ENCODE results near the gene BCL6B. TPM values are rescaled to one million over a fixed set of nuclear protein-coding genes. Genes with fewer than 3 reads are reported as not detected.

BCL6B gene
- total and polyA plus RNA-seq, 10 of the 15 experiments (the other 5 are each of a cell fraction or from before 2014, with no cell fraction given): 0.06 to 0.85 (median 0.11) TPM; not detected in 1

GRCh38 chr17:7014995-7015958 is 7.6 kb upstream of the BCL6B start (continued):
- TF ChIP-seq NKRF (conservative IDR thresholded peaks at IDR 0.05) (peak; percentile 66; the same call in 1 of the 2 replicates), ATF3 (IDR thresholded peaks at IDR 0.05; ENCODE audit: borderline replicate concordance, extremely low read depth, low read depth, low read length) (no peak), TCF12 (IDR thresholded peaks at IDR 0.05; ENCODE audit: low read depth, low read length) (peak; percentile 3; the same call in 1 of the 2 replicates), CBFB (IDR thresholded peaks at IDR 0.05; ENCODE audit: low read depth) (peak; percentile 84), SMAD1 (IDR thresholded peaks at IDR 0.05; ENCODE audit: low read depth, partially characterized antibody) (peak; percentile 22), ESRRA (IDR thresholded peaks at IDR 0.05; ENCODE audit: low read length) (no peak), SIN3A (IDR thresholded peaks at IDR 0.05; ENCODE audit: low read depth, low read length) (no peak; the same call in 1 of the 2 replicates), MTA3 (IDR thresholded peaks at IDR 0.05; ENCODE audit: borderline replicate concordance, low read length) (peak; percentile 55; the same call in 1 of the 2 replicates), ZNF24 (IDR thresholded peaks at IDR 0.05) (peak; percentile 74), RUNX3 (IDR thresholded peaks at IDR 0.05; ENCODE audit: low read length) (peak; percentile 97)
- TF ChIP-seq, protein P1, sequence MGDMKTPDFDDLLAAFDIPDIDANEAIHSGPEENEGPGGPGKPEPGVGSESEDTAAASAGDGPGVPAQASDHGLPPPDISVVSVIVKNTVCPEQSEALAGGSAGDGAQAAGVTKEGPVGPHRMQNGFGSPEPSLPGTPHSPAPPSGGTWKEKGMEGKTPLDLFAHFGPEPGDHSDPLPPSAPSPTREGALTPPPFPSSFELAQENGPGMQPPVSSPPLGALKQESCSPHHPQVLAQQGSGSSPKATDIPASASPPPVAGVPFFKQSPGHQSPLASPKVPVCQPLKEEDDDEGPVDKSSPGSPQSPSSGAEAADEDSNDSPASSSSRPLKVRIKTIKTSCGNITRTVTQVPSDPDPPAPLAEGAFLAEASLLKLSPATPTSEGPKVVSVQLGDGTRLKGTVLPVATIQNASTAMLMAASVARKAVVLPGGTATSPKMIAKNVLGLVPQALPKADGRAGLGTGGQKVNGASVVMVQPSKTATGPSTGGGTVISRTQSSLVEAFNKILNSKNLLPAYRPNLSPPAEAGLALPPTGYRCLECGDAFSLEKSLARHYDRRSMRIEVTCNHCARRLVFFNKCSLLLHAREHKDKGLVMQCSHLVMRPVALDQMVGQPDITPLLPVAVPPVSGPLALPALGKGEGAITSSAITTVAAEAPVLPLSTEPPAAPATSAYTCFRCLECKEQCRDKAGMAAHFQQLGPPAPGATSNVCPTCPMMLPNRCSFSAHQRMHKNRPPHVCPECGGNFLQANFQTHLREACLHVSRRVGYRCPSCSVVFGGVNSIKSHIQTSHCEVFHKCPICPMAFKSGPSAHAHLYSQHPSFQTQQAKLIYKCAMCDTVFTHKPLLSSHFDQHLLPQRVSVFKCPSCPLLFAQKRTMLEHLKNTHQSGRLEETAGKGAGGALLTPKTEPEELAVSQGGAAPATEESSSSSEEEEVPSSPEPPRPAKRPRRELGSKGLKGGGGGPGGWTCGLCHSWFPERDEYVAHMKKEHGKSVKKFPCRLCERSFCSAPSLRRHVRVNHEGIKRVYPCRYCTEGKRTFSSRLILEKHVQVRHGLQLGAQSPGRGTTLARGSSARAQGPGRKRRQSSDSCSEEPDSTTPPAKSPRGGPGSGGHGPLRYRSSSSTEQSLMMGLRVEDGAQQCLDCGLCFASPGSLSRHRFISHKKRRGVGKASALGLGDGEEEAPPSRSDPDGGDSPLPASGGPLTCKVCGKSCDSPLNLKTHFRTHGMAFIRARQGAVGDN (IDR thresholded peaks at IDR 0.05): no peak
- TF ChIP-seq, protein P2, sequence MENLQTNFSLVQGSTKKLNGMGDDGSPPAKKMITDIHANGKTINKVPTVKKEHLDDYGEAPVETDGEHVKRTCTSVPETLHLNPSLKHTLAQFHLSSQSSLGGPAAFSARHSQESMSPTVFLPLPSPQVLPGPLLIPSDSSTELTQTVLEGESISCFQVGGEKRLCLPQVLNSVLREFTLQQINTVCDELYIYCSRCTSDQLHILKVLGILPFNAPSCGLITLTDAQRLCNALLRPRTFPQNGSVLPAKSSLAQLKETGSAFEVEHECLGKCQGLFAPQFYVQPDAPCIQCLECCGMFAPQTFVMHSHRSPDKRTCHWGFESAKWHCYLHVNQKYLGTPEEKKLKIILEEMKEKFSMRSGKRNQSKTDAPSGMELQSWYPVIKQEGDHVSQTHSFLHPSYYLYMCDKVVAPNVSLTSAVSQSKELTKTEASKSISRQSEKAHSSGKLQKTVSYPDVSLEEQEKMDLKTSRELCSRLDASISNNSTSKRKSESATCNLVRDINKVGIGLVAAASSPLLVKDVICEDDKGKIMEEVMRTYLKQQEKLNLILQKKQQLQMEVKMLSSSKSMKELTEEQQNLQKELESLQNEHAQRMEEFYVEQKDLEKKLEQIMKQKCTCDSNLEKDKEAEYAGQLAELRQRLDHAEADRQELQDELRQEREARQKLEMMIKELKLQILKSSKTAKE (IDR thresholded peaks at IDR 0.05; ENCODE audit: low read depth, poor library complexity, severe bottlenecking): peak; percentile 63
- TF ChIP-seq, protein P3, sequence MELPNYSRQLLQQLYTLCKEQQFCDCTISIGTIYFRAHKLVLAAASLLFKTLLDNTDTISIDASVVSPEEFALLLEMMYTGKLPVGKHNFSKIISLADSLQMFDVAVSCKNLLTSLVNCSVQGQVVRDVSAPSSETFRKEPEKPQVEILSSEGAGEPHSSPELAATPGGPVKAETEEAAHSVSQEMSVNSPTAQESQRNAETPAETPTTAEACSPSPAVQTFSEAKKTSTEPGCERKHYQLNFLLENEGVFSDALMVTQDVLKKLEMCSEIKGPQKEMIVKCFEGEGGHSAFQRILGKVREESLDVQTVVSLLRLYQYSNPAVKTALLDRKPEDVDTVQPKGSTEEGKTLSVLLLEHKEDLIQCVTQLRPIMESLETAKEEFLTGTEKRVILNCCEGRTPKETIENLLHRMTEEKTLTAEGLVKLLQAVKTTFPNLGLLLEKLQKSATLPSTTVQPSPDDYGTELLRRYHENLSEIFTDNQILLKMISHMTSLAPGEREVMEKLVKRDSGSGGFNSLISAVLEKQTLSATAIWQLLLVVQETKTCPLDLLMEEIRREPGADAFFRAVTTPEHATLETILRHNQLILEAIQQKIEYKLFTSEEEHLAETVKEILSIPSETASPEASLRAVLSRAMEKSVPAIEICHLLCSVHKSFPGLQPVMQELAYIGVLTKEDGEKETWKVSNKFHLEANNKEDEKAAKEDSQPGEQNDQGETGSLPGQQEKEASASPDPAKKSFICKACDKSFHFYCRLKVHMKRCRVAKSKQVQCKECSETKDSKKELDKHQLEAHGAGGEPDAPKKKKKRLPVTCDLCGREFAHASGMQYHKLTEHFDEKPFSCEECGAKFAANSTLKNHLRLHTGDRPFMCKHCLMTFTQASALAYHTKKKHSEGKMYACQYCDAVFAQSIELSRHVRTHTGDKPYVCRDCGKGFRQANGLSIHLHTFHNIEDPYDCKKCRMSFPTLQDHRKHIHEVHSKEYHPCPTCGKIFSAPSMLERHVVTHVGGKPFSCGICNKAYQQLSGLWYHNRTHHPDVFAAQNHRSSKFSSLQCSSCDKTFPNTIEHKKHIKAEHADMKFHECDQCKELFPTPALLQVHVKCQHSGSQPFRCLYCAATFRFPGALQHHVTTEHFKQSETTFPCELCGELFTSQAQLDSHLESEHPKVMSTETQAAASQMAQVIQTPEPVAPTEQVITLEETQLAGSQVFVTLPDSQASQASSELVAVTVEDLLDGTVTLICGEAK (IDR thresholded peaks at IDR 0.05; ENCODE audit: borderline replicate concordance): peak; percentile 13; the same call in 1 of the 2 replicates

Data from GM12878 (cell line).